ENCODE results near the gene MAOA.
"Not testable (repeated sequence)": the region's sequence is repeated elsewhere in the genome, so short reads cannot be mapped to it uniquely, and the experiment has no call there.

MAOA gene

DNA sequence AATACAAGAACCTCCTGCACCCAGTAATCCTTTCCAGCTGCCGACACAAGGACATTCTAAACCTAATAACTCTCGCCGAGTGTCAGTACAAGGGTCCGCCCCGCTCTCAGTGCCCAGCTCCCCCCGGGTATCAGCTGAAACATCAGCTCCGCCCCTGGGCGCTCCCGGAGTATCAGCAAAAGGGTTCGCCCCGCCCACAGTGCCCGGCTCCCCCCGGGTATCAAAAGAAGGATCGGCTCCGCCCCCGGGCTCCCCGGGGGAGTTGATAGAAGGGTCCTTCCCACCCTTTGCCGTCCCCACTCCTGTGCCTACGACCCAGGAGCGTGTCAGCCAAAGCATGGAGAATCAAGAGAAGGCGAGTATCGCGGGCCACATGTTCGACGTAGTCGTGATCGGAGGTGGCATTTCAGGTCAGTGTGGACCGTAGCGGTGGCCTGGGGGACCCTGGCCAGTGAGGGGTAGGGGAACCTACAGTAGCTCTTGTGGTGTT, at the start of gene MAOA:
MAOA (plus strand) TSS at position 295 of the 490 bp plus-strand sequence; CDS start at position 338, 43 bp downstream.
- DNase-seq: peak; percentile 30 to 36

DNA sequence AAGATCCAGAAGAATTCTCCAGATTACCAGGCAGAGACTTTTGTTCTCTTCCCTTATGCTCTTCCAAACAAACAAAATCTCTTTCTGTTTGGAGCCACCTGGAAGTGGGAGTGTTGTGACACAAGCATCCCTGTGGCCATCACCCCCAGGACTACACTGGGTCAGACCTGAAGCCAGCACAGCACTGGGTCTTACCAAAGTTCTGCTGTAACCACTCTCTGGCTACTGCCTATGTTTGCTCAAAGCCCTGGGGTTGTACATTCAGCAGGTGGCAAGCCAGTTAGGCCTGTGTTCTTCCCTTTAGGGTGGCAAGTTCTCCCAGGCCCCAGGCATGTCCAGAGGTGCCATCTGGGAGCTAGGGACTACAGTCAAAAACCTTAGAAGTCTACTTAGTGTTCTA, 43.7 kb upstream of the MAOA start:
- no peak for DNase-seq

DNA sequence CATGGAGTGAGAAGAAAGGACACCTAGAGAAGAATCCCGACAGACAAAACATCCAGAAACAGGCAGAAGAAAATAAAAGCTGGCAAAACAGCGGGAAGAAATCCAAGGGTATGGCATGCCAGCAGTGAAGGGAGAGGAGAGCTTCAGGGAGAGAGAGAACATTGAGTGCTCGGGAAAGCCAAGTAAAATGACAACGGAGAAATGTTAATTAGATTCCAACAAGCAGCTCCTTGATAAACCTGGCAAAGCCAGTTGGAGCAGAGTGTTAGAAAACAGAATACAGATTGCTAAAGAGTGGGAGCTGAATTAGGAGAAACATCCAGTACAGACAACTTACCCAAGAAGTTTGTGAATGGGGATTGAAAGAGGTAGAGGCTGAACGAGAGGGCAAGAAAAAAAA, 40.4 kb upstream of the MAOA start:
- no peak for DNase-seq

DNA sequence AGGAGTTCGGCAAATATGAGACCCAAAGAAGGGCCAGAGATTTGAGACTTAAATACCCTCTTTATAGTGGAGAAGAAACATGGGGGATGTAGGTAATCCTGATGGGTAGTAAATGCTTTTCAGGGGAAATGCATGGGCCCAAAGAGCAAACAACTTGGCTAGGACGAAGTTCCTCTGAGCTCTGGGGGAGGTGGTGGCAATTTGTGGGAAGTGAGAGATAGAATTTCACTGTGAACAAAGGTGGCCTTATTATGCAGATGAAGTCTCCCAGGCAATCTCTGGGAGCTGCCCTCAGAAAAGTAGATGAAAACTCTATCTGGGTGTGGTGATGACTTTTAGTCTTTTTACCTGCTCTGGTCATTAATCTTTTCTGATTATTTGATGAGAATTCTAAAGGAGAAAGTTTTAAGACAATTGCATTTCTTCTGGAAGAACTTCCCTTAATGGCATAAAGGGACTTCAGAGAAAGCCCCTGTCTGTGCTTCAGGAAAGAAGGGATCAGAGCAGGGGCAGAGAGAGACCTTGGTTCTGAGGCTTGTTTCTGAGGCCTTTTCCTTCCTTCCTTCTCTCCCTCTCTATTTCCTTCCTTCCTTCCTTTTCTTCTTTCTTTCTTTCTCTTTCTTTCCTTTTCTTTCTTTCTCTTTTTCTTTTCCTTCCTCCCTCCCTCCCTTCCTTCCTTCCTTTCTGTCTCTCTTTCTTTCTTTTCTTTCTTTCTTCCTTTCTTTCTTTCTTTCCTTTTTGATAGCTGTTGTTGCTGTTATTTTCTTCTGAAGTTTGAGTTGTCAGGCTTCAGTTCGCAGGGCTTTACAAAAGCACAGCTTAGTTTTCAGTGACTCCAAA, 37.5 kb upstream of the MAOA start:
- DNase-seq: no peak

DNA sequence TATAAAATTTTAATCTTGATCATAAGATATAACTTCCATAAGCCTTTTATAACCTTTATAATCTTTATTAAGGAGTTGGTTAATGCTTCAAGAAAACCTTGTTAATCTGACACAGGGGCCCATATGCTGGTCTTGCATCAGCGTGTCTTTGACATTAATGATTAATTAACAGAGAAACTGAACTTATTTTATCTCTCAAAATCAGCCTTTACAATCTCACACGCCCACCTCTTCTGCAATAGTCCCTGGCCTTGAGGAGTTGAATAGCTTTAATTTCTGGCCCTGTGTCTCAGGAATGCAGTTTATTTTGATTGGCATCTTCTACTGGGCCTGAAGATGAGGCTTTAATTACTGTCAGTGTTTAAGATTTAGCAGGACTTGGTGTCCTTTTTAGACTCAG, 36.2 kb upstream of the MAOA start:
- DNase-seq: not testable (repeated sequence)

DNA sequence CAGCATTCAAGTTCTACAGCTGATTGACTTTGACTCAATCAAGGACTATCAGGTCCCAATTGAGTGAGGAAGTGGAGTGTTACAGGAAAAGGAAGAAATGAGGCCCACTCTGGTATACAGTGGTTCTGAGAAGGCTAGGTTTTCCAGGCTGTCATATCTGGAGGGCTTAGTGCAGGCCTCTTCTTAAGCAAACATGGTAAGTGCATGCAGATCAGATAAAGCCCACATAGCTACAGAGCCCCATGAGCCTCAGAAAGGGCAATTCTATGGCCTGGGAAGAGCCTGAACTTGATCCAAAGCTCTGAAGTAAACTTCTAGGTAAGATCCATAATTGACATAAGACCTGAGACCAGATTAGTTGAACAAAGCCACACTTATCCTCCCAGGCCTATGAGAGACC, 29.0 kb upstream of the MAOA start:
- DNase-seq: no peak

DNA sequence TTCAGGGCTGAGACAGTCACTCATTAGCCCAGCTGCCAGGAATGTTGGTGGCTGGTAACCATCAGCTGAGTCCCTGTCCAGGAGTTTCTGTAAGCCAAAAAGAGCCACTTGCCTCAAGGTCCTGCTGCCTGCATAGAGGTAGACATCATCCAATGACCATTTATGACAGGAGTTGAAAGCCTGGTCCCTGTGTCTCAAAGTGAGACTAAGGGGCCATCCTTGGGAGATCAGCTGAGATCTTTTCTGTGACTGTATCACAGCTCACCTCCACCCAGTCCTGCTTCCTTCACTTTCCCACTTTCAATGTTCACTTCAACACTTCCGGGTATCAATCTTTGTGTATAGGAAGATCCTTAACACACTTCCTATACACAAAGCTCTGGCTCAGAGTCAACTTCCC, 28.4 kb upstream of the MAOA start:
- DNase-seq: no peak

DNA sequence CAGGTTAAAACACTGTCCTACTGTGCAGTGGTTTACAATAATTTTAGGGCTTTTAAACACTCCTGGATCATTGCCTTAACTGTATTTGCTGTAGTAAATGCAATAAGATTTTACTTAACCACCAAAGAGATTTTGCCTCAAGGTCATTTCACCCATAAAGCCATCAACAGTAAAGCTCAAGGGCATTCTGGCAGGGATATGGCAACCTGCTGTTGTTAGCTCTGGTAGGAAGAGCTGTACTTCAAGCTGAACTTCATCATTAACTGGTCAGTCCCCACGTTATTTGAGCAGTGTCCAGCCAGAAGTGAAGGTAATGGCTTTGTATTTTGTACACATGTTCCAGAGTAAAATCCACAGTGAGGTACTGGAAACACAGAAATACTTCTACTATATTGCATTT, 26.9 kb upstream of the MAOA start:
- no peak for DNase-seq

DNA sequence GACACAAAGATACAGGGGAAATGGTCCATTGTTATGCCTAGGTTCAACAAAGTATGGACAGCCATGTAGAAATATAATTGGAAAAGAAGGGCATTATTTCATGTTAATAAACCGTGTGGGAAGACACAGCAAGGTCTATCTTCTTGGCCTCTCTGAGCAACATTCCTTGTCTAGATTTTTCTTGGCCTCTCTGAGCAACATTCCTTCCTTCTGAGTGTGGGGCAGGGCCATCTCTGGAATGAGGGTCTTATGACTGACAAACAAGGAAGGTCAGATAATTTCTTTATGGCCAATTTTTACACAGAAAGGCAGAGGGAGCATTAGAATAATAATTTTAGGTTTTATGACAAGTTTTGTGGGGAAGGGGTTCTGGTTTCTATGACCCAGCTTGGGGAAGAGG, 24.3 kb upstream of the MAOA start:
- no peak for DNase-seq

DNA sequence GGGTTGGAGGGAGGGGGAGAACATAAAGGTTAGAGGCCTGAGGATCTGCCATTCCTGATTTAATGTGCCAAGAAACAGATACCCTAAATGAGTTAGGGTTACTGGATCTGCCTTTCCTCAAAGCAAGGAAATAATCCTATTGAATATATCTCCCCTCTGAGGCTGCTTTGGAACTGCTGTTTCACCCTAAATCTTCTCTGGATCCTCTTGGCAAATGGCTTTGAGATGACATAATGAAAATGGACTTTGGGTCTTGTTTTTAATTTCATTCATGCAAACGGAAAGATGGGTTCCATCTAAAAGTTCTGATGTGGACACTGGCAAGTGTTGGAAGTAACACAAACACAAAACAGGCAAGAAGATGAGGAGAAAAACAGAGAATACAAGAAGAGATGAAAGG, 23.0 kb upstream of the MAOA start:
- no peak for DNase-seq

DNA sequence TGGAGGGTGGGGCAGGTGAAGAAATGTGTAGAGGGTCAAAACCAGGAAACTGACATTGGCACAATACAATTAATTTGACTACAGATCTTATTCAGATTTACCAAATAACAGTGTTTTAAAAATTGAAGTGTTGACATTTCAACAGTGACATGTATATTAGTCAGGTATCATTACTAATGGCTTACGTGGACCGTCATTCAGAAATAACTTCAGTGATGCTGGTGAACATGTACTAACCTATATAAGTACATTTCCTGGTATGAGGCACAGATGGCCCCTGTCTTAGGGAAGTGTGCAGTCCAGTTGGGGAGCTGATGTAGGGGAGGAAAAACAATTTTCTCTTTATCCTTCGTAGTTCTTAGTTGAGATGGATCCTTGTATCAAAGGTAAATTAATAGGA, 22.3 kb upstream of the MAOA start:
- DNase-seq: no peak

DNA sequence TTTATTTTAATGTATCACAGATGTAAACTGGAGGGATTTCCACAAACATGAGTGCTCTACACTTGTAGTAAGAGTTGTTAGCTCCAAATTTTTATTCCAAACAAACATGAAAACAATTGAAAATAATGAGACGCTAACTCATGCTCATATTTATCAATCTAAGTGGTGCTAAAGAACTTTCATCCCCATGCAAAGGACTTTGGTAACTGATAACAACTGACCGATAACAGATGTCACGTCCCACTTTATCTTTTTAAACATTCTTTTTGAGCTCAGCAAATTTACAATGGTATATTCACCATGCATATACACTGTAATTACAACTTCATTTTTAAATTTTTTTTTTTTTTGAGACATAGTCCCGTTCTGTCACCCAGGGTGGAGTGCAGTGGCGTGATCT, 15.6 kb upstream of the MAOA start:
- no peak for DNase-seq

DNA sequence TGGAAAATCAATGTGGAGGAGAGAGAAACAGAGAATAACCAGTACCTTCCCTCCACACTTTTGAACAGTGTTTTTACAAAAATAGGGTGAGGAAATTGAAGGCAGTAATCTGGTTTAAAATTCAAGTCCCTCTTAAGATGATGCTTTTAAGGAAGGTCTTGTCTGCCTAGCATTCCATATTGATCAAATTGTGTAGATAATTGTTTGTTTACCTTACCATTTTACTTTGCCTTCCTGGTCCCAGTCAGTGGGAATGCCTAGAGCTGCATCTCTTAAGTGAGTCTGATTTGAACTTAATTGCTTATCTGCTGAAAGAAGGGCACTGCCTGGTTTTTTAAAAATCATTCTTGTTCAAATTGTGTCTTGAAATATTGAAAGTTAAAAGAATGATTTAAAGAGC, 14.4 kb upstream of the MAOA start:
- DNase-seq: no peak

DNA sequence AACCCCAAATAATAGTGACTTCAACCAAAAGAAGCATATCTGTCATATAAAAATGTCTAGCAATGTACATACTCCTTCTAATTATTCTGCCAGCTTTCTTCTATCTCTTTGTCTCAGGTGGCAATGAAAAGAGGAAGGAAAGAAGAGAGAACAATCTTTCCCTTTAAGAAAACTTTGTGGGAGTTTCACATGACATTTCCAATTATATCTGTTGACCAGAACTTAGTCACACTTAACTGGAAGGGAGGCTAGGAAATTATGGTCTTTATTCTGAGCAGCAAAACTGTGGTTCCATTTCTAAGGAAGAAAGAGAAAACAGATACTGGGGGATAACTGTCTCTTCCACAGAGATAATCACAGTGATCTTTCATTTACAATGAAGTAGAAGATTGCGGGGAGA, 12.9 kb upstream of the MAOA start:
- no peak for DNase-seq

DNA sequence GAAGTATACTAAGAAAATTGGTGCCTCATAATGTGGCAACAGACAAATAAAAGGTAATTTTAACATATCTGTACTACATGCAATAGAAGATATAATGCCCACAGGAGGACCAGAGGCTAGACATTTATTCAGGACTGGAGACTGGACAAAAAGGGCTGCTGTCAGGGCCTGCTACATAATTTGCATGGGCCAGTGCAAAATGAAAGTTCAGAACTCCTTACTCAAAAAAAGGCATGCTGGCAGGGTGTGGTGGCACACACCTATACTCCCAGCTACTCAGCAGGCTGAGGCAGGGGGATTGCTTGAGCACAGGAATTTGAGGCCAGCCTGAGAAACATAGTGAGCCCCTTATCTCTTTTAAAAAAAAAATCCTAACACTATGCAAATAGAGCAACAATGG, 12.4 kb upstream of the MAOA start:
- DNase-seq: no peak

DNA sequence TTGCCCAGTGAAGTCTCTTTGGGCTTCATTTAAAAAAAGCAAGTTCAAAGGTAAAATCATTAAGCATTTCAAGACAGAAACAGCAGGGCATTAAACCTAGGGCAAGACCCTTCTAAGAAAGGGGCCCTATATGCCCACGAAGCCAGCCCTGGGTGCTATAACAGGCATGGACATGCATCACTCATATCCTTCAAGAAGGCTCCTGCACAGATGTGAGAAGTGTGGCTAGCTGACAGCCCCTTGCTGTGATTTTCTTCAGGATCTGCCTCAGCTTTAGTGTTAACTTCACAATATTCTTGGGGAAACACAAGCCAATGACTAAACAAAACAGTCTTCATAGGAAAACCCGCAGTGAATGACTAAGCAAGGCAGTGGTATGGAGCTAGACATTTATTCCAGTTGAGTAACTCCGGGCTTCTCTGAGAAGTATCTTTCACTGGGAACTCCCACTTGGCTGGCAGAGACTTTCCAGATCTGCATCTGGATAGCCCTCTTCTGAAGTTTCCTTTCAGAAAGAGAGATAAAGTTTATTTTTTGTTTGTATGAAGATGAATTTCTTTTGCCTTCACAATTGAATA, 11.9 kb upstream of the MAOA start:
- no peak for DNase-seq

DNA sequence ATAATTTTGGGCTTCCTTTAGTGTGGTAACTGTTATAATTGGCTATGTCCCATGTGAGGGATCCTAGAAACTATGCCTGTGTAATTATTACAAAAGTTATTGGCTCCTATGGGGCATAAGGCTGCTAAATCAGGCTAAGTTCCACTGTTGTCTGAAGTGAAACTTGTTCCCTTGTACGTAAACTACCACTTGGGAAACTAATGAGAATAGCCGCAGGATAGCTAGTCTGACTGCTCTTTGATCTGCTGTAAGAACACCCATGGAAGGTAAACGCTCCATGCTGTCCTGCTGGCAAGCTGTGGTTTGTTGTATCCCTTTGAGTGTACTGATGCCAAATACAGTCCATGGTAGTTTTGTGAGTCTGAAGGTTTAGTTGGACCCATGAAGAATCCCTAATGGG, 9.3 kb upstream of the MAOA start:
- DNase-seq: no peak

DNA sequence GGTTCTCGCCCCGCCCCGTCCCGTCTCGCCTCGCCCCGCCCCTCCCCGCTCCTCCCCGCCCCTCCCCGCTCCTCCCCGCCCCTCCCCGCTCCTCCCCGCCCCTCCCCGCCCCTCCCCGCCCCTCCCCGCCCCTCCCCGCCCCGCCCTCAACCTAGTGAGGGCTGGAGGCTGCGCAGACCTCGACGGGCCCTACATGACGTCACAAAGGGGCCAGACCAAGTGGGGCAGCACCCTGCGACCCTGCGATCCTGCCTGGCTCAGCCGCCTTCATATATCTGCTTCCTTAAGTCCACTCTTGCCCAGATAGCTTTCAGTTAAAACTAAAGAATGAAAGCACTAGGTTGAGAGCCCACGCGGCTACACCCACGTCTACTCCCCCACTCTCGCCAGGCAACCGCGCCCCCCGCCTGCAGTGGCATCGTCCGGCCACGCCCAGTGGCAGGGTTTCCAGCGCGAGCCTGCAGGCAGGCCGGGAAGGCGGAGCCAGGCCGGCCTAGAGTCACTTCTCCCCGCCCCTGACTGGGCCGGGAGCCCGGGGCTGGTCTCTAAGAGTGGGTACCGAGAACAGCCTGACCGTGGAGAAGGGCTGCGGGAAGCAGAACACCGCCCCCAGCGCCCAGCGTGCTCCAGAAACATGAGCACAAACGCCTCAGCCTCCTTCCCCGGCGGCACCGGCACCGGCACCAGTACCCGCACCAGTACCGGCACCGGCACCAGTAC, 1.5 kb upstream of the MAOA start:
- peak; percentile 82 for DNase-seq

DNA sequence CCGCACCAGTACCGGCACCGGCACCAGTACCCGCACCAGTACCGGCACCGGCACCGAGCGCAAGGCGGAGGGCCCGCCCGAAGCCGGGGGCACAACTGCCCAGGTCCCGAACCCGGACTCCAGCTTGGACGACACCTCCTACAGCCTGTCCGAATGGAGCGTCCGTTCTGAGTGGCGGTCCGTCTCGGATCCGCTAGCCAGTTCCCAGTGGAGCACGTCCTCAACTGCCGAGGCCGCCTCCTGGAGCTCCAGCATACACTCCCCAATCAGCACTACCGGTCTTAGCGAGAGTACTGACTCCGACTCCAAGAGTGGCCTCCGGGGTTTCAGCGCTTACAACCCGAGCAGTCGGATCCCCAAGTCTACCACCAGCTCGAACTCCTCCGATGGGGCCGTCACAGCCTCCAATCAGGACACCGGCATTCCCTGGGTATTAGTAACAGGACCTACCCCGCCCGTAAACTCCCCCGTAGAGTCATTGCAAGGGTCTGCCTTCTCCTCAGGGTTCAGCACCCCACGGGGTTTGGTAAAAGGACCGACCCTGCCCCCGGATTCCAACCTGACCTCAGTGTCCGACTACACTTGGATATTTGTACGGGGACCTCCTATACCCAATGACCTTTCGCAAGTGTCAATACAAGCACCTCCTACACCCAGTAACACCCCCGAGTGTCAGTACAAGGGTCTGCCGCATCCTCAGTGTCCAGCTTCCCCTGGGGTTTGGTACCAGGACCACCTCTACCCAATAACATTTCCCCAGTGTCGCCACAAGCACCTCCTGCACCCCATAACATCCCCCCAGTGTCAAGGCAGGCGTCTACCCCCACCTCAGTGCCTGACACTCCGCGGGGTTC, 721 bp upstream of the MAOA start:
- peak; percentile 13 to 24 for DNase-seq

DNA sequence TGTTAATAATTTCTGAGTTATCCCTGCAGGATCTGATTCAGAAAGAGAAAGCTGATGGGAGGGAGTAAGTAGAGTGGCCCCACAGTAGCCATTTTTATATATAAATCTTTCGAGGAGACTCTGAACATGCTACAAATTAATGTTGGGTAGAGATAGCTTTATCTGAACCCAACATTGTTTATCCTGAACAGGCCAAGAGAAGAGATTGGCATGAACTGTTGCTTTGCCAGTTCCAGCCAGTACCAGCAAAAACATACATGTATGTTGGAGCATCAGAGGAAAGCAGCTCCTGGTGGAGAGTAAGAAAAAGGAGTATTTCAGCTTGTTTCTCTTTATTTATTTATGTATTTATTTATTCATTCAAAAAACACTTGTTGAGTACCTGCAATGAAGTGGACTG, 1.6 kb downstream of the MAOA start:
- DNase-seq: no peak

DNA sequence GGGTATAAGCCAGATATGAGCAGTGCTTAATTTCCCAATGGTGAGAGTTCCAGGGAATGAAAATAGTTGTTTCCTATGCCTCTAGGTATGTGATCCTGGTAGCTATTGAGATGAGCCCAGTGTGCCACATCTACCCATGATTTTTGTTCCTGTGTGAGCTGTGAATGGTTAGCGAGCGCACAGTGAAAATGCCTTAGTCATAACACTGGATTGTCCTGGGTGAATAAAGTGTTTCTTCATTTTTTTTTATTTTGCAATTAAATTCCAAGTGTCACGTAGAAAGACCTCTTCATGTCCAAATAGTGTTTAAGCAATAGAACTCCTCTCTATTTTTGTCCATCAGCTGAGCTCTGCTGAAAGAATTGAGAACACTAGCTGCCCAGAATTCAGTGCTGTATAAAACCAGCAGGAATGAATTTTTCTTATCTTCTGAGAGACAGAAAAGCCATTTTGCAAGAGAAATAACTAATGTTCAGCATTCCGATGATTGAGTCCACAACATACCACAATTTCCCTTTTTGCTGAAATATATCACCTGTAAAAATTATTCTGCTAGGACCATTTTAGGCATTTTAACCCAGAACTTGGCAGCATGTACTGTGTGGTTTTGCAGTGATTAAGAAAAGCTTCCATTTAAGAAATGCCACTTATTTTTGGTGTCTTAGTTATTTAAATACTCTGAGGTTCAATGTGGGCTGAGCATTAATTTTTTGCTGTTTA, 5.6 kb downstream of the MAOA start:
- DNase-seq: no peak

DNA sequence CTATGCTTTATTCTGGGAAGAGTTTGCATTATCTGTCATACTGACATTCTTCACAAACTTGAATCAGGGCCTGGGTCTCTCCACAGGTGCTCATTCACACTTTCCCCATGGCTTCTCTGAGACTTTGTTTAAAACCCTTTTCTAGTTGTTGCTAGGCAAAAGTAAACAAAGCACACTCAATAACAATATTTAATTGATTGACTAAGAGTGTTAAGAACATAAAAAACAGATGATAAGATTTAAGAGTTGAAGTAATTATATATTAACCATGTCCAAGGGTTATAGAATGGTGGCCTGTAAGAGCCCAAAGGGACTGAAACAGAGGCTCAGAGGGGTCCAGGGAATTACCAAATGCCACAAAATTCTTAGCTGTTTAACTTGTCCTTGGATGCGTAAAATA, 7.1 kb downstream of the MAOA start:
- no peak for DNase-seq
